GM23248 (cell line): ENCODE results near the gene HAL.

Experiments
- EZH2 ChIP-seq: fragments of 200-600 bp; sonication (generic); IDR thresholded peaks from 2 replicates; pipeline ENCODE4 v1.6.1; 2018; ENCODE audit warnings: antibody characterized with exemption, mild to moderate bottlenecking; ENCODE audit not compliant: insufficient read depth, poor library complexity, severe bottlenecking
- EZH2phosphoT487 ChIP-seq: fragments of 200-600 bp; sonication (generic); IDR thresholded peaks from 2 replicates; pipeline ENCODE4 v1.6.1; 2018; ENCODE audit warnings: antibody characterized with exemption, moderate library complexity, mild to moderate bottlenecking, low read depth; ENCODE audit not compliant: insufficient read depth

GRCh38 chr12:96044943-96045290 lies 48.8 kb upstream of the HAL start:
- TF ChIP-seq EZH2 (no peak), EZH2phosphoT487 (no peak)
